ENCODE results near the gene HIBCH. TPM values are rescaled to one million over a fixed set of nuclear protein-coding genes. Genes with fewer than 3 reads are reported as not detected.

HIBCH gene
- total RNA-seq, 1 donor from 2014 or later = 38.8 TPM

- no peak for DNase-seq (ENCODE audit: low spot score)
- Histone ChIP-seq H3K27me3 (no peaks in the 10 kb centered on the region), H3K4me2 (no peak overlapping the region), H3K36me3 (no peaks in the 10 kb centered on the region), H2AFZ (replicated peaks) (no peak overlapping the region), H3K9ac (no peak overlapping the region), H3K79me2 (ENCODE audit: low read depth) (no peaks in the 10 kb centered on the region), H3F3A (ENCODE audit: low read depth) (no peaks in the 10 kb centered on the region), H3K9me3 (ENCODE audit: low read depth) (no peaks in the 10 kb centered on the region), H3K4me3 (no peak overlapping the region), H3K4me1 (no peaks in the 10 kb centered on the region), H3K27ac (no peak overlapping the region), H4K20me1 (ENCODE audit: low read depth) (no peaks in the 10 kb centered on the region)
- Mint-ChIP-seq H3K9me3 (peaks cover 10% of the 10 kb centered on the region), H3K27ac (no peak overlapping the region), H3K4me1 (no peaks in the 10 kb centered on the region), H3K4me3 (no peak overlapping the region), H3K36me3 (peaks cover 27% of the 10 kb centered on the region), H3K27me3 (ENCODE audit: insufficient read depth, low read depth) (no peaks in the 10 kb centered on the region)
- TF ChIP-seq CTCF (IDR thresholded peaks at IDR 0.05) = no peak
- TF ChIP-seq EZH2 (IDR thresholded peaks at IDR 0.05) = no peak
- no peak for TF ChIP-seq EZH2phosphoT487 (IDR thresholded peaks at IDR 0.05)
These were observed 63.5 kb downstream of the HIBCH start for GRCh38 chr2:190256087-190256486.

DNA sequence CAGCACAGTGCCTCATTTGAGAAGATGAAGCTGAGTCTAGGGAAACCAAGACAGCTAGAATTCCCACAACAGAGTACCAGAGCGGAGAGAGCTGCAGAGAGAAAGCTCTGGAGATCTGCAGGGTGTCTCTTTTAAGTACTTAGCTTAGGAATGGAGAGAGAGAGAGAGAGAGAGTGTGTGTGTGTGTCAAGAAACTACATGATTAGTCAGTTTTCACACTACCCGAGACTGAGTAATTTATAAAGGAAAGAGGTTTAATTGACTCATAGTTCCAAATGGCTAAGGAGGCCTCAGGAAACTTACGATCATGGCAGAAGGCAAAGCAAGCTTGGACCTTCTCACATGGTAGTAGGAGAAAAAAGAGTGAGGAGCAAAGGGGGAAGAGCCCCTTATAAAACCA, 64.0 kb downstream of the HIBCH start:
- Histone ChIP-seq H3K4me1 (no peaks in the 10 kb centered on the region), H2AFZ (replicated peaks) (no peak overlapping the region), H3K27me3 (no peaks in the 10 kb centered on the region), H3K79me2 (ENCODE audit: low read depth) (no peaks in the 10 kb centered on the region), H4K20me1 (ENCODE audit: low read depth) (no peaks in the 10 kb centered on the region), H3K36me3 (no peaks in the 10 kb centered on the region), H3K4me2 (no peak overlapping the region), H3K9me3 (ENCODE audit: low read depth) (no peaks in the 10 kb centered on the region), H3F3A (ENCODE audit: low read depth) (no peaks in the 10 kb centered on the region), H3K4me3 (no peak overlapping the region), H3K27ac (no peak overlapping the region), H3K9ac (no peak overlapping the region)
- DNase-seq (ENCODE audit: low spot score) = no peak
- no peak overlapping the region for H3K27ac Mint-ChIP-seq
- no peaks in the 10 kb centered on the region for H3K27me3 Mint-ChIP-seq (ENCODE audit: insufficient read depth, low read depth)
- no peak for TF ChIP-seq EZH2phosphoT487 (IDR thresholded peaks at IDR 0.05)
- no peak for TF ChIP-seq CTCF (IDR thresholded peaks at IDR 0.05)
- no peak for TF ChIP-seq EZH2 (IDR thresholded peaks at IDR 0.05)
- H3K4me1 Mint-ChIP-seq = no peaks in the 10 kb centered on the region
- H3K36me3 Mint-ChIP-seq = peaks cover 27% of the 10 kb centered on the region
- peaks cover 10% of the 10 kb centered on the region for H3K9me3 Mint-ChIP-seq
- no peak overlapping the region for H3K4me3 Mint-ChIP-seq

DNA sequence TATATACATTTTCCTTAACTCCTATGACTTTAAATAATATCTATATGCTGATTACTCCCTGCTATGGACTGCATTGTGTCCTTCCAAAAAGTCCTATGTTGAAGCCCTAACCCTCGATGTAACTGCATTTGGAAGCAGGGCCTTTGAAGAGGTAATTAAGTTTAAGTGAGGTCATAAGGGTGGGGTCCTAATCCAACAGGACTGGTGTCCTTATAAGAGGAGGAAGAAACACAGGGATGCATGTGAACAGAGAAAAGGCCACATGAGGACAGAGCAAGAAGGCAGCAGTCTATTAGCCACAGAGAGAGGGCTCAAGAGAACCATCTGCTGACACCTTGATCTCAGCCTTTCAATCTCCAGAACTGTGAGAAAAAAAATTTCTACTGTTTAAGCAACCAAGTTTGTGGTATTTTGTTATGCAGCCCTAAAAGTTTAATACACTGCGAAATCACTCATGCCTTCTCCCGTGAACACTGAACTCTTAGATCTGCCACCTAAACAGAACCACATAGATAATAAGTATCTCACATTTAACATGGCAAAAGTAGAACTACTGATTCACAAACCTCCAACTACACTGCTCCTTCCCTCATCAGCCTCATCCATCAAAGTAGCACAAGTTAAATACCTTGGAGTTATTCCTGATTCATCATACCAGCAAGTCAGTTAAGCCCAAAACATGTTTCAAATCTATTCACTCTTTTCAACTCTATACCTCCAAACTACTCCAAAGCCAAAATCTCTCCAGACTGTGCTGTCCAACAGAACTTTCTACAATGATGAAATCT, 65.4 kb downstream of the HIBCH start:
- H3K27ac Mint-ChIP-seq = no peak overlapping the region
- Histone ChIP-seq H4K20me1 (ENCODE audit: low read depth) (no peaks in the 10 kb centered on the region), H3K4me3 (no peak overlapping the region), H3K27me3 (no peaks in the 10 kb centered on the region), H2AFZ (replicated peaks) (no peak overlapping the region), H3K4me1 (no peaks in the 10 kb centered on the region), H3K9ac (no peak overlapping the region), H3F3A (ENCODE audit: low read depth) (no peaks in the 10 kb centered on the region), H3K27ac (no peak overlapping the region), H3K9me3 (ENCODE audit: low read depth) (no peaks in the 10 kb centered on the region), H3K79me2 (ENCODE audit: low read depth) (no peaks in the 10 kb centered on the region), H3K36me3 (no peaks in the 10 kb centered on the region), H3K4me2 (no peak overlapping the region)
- peaks cover 10% of the 10 kb centered on the region for H3K9me3 Mint-ChIP-seq
- peaks cover 27% of the 10 kb centered on the region for H3K36me3 Mint-ChIP-seq
- H3K27me3 Mint-ChIP-seq (ENCODE audit: insufficient read depth, low read depth) = no peaks in the 10 kb centered on the region
- DNase-seq (ENCODE audit: low spot score) = no peak
- H3K4me3 Mint-ChIP-seq = no peak overlapping the region
- TF ChIP-seq EZH2 (IDR thresholded peaks at IDR 0.05) = no peak
- no peak for TF ChIP-seq CTCF (IDR thresholded peaks at IDR 0.05)
- TF ChIP-seq EZH2phosphoT487 (IDR thresholded peaks at IDR 0.05) = no peak
- no peaks in the 10 kb centered on the region for H3K4me1 Mint-ChIP-seq
